ENCODE results near the gene RSU1. TPM values are rescaled to one million over a fixed set of nuclear protein-coding genes. Genes with fewer than 3 reads are reported as not detected.

The RSU1 gene
- total RNA-seq, 1 donor from 2014 or later = 46.9 TPM

DNA sequence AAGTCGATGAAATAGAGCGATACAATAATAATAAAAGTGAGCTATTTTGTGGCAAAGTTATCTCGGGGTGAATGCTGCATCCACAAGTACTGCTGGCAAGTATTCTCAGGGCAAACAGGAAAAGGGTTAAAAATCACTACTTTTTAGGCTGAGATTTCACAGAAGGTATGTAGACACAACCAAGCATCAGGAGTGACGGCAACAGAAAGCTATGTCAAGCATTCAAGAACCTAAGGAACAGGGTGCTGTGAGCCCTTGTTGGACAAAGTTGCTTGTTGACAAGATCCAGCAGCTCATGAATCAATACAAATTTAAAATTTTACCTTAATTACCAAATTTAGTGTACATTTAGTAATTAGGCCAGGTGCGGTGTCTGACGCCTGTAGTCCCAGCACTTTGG lies 254.3 kb downstream of the RSU1 start:
- TF ChIP-seq, protein P1, sequence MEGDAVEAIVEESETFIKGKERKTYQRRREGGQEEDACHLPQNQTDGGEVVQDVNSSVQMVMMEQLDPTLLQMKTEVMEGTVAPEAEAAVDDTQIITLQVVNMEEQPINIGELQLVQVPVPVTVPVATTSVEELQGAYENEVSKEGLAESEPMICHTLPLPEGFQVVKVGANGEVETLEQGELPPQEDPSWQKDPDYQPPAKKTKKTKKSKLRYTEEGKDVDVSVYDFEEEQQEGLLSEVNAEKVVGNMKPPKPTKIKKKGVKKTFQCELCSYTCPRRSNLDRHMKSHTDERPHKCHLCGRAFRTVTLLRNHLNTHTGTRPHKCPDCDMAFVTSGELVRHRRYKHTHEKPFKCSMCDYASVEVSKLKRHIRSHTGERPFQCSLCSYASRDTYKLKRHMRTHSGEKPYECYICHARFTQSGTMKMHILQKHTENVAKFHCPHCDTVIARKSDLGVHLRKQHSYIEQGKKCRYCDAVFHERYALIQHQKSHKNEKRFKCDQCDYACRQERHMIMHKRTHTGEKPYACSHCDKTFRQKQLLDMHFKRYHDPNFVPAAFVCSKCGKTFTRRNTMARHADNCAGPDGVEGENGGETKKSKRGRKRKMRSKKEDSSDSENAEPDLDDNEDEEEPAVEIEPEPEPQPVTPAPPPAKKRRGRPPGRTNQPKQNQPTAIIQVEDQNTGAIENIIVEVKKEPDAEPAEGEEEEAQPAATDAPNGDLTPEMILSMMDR (conservative IDR thresholded peaks at IDR 0.05; ENCODE audit: low read depth, low read length) = no peak

DNA sequence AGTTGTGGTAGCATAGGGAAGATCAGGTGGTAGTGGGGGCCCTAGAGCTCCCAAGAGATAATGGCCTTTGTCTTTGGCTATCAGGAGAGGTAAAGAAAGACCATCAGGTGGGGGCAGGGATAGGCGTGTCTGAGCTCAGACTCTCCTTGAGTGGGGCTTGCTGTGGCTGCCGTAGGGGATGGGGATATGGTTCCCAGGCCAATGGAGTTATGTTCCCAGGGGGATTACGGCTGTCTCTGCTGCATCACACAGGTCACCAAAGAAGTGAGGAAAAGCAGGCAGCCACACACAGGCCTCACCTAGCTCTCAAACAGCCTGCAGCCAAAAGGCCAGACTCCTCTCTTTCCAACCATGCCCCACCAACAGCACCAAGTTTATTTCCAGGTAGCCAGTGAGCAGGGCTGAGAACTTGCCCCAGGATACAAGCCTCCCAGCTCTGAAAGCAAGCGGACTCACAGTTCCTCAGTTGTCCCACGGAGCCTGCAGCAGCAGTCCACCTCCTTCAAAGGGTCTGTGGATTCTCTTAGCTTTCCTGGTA lies 257.9 kb downstream of the RSU1 start:
- TF ChIP-seq, protein P1 (conservative IDR thresholded peaks at IDR 0.05; ENCODE audit: low read depth, low read length) = no peak
- no peak for DNase-seq (ENCODE audit: low read depth)
- no peak overlapping the region for H3K4me3 ChIP-seq (ENCODE audit: low read depth, low read length)

More for the DNA sequence above, 254.3 kb downstream of the RSU1 start:
- no peak for DNase-seq (ENCODE audit: low read depth)
- no peak overlapping the region for H3K4me3 ChIP-seq (ENCODE audit: low read depth, low read length)

DNA sequence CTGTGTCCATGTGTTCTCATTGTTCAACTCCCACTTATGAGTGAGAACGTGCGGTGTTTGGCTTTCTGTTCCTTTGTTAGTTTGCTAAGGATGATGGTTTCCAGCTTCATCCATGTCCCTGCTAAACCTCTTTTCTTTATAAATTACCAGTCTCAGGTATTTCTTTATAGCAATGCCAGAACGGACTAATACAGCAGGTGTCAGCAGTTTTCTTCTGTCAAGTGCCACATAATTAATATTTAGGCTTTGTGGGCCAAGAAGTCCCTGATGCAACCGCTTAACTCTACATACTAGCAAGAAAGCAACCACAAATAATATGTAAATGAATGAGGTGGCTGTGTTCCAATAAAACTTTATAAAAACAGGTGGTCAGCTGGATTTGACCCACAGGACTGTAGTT lies 269.3 kb downstream of the RSU1 start:
- TF ChIP-seq, protein P1 (conservative IDR thresholded peaks at IDR 0.05; ENCODE audit: low read depth, low read length) = no peak
- no peak for DNase-seq (ENCODE audit: low read depth)
- H3K4me3 ChIP-seq (ENCODE audit: low read depth, low read length) = no peak overlapping the region

DNA sequence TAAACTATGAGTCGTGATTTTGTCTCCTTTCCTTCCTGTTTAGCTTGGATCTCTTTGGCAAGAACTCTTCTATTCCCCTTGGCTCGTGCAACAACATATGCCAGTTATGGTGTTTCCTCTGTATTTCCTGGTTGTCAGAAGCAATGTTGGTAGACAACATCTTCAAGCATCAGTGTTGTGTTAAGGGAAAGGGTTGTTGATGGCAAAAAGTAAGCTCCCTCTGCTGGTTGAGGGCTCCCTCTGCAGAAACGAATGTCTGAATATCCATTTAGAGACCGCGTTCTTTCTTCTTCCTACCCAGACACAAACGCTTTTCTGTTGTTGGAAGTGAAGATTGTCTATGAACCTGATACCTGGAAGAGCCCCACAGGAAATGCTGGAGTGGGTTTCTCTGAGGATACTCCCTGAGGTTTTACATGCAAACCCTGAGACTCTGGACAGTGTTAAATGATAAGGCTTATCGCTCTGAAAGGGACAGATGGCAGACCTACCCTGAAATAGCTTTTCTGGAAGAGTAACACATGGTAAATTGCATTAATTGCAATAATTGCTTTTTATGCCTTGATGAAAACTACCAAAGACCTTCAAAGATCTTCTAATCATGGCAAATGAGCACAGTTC lies 272.0 kb downstream of the RSU1 start:
- TF ChIP-seq, protein P1 (conservative IDR thresholded peaks at IDR 0.05; ENCODE audit: low read depth, low read length) = peak; percentile 86
- peak; percentile 10 for DNase-seq (ENCODE audit: low read depth)

DNA sequence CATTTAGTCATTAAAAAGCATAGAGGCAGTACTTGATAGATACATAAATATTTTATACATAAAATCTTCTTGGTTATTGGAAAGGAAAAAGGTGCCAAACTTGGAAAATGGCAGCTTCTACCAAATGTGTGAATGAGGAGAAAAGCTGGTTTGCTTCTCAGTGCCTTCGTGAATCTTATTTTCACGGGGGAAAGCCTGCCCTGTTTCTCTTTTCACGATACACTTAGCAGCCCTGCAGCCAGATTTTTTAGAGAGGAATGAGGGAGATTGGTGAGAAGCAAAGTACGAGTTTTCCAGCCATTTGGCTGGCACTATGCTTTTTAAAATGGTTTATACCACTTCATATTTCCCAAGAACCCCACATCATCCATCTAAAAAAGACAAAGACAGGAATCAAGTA lies 272.6 kb downstream of the RSU1 start:
- TF ChIP-seq, protein P1 (conservative IDR thresholded peaks at IDR 0.05; ENCODE audit: low read depth, low read length) = no peak
- H3K4me3 ChIP-seq (ENCODE audit: low read depth, low read length) = no peak overlapping the region
- no peak for DNase-seq (ENCODE audit: low read depth)

More for the DNA sequence above, 272.0 kb downstream of the RSU1 start:
- H3K4me3 ChIP-seq (ENCODE audit: low read depth, low read length) = no peak overlapping the region

DNA sequence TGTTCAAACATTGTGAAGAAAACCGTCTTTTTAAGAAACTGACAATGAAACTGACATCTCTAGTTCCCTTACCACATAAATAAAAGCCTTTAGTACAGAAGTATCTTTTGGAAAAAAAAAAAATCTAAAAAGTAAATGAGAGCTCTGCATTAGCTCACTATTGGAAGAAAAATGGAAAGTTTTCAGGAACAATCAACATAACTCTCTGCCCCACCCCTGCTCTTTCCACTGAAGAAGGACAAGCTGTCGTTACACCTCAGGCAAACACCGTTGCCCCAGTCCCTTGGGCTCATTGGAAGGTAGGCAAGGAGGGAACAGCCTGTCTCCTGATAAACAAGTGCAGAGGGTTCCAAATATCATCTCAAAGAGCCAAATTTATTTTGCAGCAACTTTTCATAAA lies 273.1 kb downstream of the RSU1 start:
- no peak overlapping the region for H3K4me3 ChIP-seq (ENCODE audit: low read depth, low read length)
- no peak for DNase-seq (ENCODE audit: low read depth)
- TF ChIP-seq, protein P1 (conservative IDR thresholded peaks at IDR 0.05; ENCODE audit: low read depth, low read length) = no peak
